Uterus (tissue), 4 donors: ENCODE measurements around the gene ADGRD1. TPM values are rescaled to one million over a fixed set of nuclear protein-coding genes. Genes with fewer than 3 reads are reported as not detected.

Experiments used
- DNase-seq, 2 donors: peaks; one replicate each; pipeline ENCODE4 v3.0.0-alpha.2; 2019 to 2020
- H3K27ac ChIP-seq, 2 donors: fragments of 200-600 bp; sonication (generic); 1 replicate in 1 of 2; 2 replicates in 1 of 2; pipeline ENCODE4 v1.5.1; 2016 to 2018
- H3K27me3 ChIP-seq, 2 donors: fragments of 200-600 bp; sonication (generic); one replicate each; pipeline ENCODE4 v1.5.1; 2018 to 2019; ENCODE audit warnings: control low read depth in 1 of 2
- H3K36me3 ChIP-seq, 2 donors: fragments of 200-600 bp; sonication (generic); one replicate each; pipeline ENCODE4 v1.5.1; 2019; ENCODE audit warnings: control low read depth in 1 of 2
- H3K4me1 ChIP-seq, 2 donors: fragments of 200-600 bp; sonication (generic); one replicate each; pipeline ENCODE4 v1.5.1; 2018 to 2019; ENCODE audit warnings: control low read depth in 1 of 2
- H3K4me3 ChIP-seq, 2 donors: fragments of 200-600 bp; sonication (generic); 1 replicate in 1 of 2; 2 replicates in 1 of 2; pipeline ENCODE4 v1.5.1; 2018 to 2019; ENCODE audit warnings: mild to moderate bottlenecking in 1 of 2
- H3K9me3 ChIP-seq, 2 donors: fragments of 200-600 bp; sonication (generic); one replicate each; pipeline ENCODE4 v1.5.1; 2019; ENCODE audit warnings: control low read depth in 1 of 2
- CTCF ChIP-seq, 4 experiments: fragments of 200-600 bp in 2 of 4; fragments of 450-650 bp in 2 of 4; sonication (generic) in 2 of 4; IDR thresholded peaks; one replicate each; pipeline ENCODE4 v1.5.1; 2016 to 2019; ENCODE audit warnings: antibody characterized with exemption in 4 of 4, mild to moderate bottlenecking in 2 of 4, moderate library complexity in 1 of 4
- POLR2A ChIP-seq, 2 donors: fragments of 450-650 bp; IDR thresholded peaks; one replicate each; pipeline ENCODE4 v1.6.1; 2016; ENCODE audit warnings: antibody characterized with exemption in 2 of 2, mild to moderate bottlenecking in 1 of 2, moderate library complexity in 1 of 2
- intact Hi-C: fragments of 100-400 bp; cut with DNase I; formaldehyde crosslinking; loops from one replicate; pipeline ENCODE4 v1.15.1; 2023; ENCODE audit warnings: low total_unique reads
- total RNA-seq, 4 donors: library from RNA; depleted of rRNA in 3 of 4; stranded (reverse); fragments of >200 nt in 3 of 4; gene quantifications; one replicate each; pipeline versions ENCODE4 v1.1.0 to v1.2.4, GENCODE V29; 2014 to 2023
- donor health status: DM: yes; HTN: yes; CAD: no.

ADGRD1 gene
- total RNA-seq, 4 donors from 2014 or later, result 13.5 to 89.9 (median 33.7) TPM

DNA sequence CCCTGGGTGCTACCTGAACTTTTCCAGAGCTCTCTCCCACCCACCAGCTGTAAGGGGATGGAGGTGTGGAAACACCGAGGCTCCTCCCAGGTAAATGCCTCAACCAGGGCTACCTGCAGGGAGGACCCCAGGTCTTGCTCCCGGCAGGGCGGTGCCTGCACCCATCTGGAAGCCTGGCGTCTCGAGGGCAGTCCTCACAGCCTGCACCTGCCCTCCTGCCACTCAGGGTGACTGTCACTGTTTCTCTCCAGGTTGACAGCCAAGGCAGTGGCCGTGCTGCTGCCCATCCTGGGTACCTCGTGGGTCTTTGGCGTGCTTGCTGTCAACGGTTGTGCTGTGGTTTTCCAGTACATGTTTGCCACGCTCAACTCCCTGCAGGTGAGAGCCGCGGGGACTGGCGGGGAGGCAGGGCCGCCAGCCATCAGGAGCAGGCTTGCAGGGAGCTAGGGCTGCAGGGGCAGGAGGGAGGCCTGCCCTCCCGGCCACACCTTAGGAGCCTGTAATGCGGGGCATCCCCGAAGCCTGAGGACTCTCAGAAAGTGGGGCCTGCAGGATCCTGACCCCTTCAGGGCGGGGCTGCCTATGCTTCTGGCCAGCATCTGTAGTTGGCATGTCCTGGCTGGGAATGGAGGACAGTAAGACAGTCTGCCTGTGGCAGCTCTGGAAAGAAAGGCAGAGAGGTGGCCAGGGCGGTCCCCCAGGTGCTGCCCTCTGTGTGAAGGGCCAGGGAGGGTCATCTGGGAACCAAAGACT is 182.3 kb downstream of the ADGRD1 start:
- no peaks in the 10 kb centered on the region for H3K27me3 ChIP-seq
- no peak for DNase-seq
- no peaks in the 10 kb centered on the region for H3K36me3 ChIP-seq
- peaks cover 6 to 7% of the 10 kb centered on the region in 2 donors for H3K4me1 ChIP-seq
- no peak overlapping the region for H3K4me3 ChIP-seq
- TF ChIP-seq CTCF (IDR thresholded peaks at IDR 0.05) (no peak), POLR2A (IDR thresholded peaks at IDR 0.05) (no peak)
- no peak overlapping the region for H3K27ac ChIP-seq
- intact Hi-C loops, result loop anchor here (10.0 kb wide), 1 partner anchor 221 kb away; no protein-coding TSS in a partner anchor
- H3K9me3 ChIP-seq, result no peaks in the 10 kb centered on the region

GRCh38 chr12:131136539-131136872 is 182.8 kb downstream of the ADGRD1 start:
- H3K36me3 ChIP-seq, result no peaks in the 10 kb centered on the region
- TF ChIP-seq CTCF (IDR thresholded peaks at IDR 0.05) (no peak), POLR2A (IDR thresholded peaks at IDR 0.05) (no peak)
- intact Hi-C loops, result loop anchor here (10.0 kb wide), 1 partner anchor 222 kb away; no protein-coding TSS in a partner anchor

DNA sequence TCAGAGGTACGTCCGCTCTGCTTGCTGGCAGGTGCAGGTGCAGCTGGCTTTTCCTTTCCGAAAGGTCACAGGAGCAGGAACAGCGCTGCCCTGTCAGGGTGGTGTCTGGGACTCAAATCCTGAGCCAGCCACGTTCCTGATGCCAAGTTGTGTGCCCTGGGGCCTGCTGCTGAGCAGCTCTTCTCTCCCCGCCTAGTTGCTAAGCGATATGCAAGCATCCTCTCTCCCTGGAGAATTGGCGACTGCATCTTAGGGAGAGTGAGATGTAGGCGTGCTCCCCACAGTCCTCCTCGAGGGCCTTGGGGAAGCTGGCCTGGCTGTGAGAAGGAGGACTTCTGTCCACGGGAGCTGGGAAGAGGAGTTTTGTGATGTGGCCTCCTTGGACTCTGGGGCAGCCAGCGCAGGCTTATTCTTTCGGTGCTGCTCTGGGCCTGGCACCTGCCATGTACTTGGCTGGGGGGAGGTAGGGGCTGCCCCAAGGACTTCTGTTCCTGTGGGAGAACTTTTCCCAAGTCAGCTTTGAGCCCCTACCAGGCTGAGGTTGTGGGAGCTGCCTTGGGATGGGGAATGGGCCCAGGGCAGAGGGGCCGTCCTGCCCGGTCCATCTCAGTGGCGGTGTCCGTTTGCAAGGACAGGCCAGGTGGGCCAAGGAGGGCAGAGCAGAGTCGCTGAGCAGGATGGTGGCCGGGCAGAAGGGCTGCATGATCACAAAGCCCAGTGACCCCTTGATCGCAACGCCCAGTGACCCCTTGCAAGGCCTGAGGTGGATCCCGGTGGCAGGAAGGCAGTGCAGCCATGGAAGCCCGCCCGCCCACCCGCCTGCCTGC is 183.5 kb downstream of the ADGRD1 start:
- H3K36me3 ChIP-seq, result no peaks in the 10 kb centered on the region
- H3K27ac ChIP-seq, result peak overlapping the region in 1 of 2 donors; percentile 11
- DNase-seq, result no peak
- TF ChIP-seq POLR2A (IDR thresholded peaks at IDR 0.05) (no peak), CTCF (IDR thresholded peaks at IDR 0.05) (no peak)
- peaks cover under 1% of the 10 kb centered on the region in 2 donors for H3K4me1 ChIP-seq
- no peak overlapping the region for H3K4me3 ChIP-seq
- intact Hi-C loops, result loop anchor here (10.0 kb wide), 1 partner anchor 222 kb away; no protein-coding TSS in a partner anchor
- no peaks in the 10 kb centered on the region for H3K27me3 ChIP-seq
- no peaks in the 10 kb centered on the region for H3K9me3 ChIP-seq

More at GRCh38 chr12:131136539-131136872, 182.8 kb downstream of the ADGRD1 start:
- Histone ChIP-seq H3K27me3 (no peaks in the 10 kb centered on the region), H3K27ac (no peak overlapping the region), H3K4me1 (peaks cover 6 to 7% of the 10 kb centered on the region in 2 donors), H3K9me3 (no peaks in the 10 kb centered on the region), H3K4me3 (no peak overlapping the region)
- no peak for DNase-seq

GRCh38 chr12:131137836-131138637 is 184.3 kb downstream of the ADGRD1 start:
- no peak overlapping the region for H3K4me3 ChIP-seq
- intact Hi-C loops, result loop anchor here (10.0 kb wide), 1 partner anchor 223 kb away; no protein-coding TSS in a partner anchor
- no peaks in the 10 kb centered on the region for H3K9me3 ChIP-seq
- peak; percentile 73 to 80 for DNase-seq
- H3K4me1 ChIP-seq, result no peaks in the 10 kb centered on the region
- TF ChIP-seq CTCF (IDR thresholded peaks at IDR 0.05) (peak in 3 of 4 experiments; percentile 7 to 36 (median 33)), POLR2A (IDR thresholded peaks at IDR 0.05) (no peak)
- no peak overlapping the region for H3K27ac ChIP-seq
- no peaks in the 10 kb centered on the region for H3K27me3 ChIP-seq
- no peaks in the 10 kb centered on the region for H3K36me3 ChIP-seq
